Astrocyte (in vitro differentiated cells and primary cell): Measurements from ENCODE around the gene ZSCAN23. TPM values are rescaled to one million over a fixed set of nuclear protein-coding genes. Genes with fewer than 3 reads are reported as not detected.

Source experiments
- DNase-seq: peaks from one replicate; pipeline ENCODE4 v3.0.0-alpha.2; 2010; ENCODE audit warnings: low read depth
- FAIRE-seq: peaks from 2 replicates; lab custom pipeline; 2011; peaks lifted over from hg19 to GRCh38; lab: Jason Lieb, UNC
- H2AFZ ChIP-seq: 2 replicates; pipeline ENCODE4 v1.6.0; 2012; ENCODE audit warnings: low read depth, low read length, inconsistent platforms
- H3K27ac ChIP-seq: 2 replicates; pipeline ENCODE4 v1.5.1; 2011; ENCODE audit warnings: low read depth, low read length, inconsistent platforms
- H3K27me3 ChIP-seq: 2 replicates; pipeline ENCODE4 v1.6.0; 2011; ENCODE audit warnings: low read length, inconsistent platforms; ENCODE audit not compliant: insufficient read depth
- H3K36me3 ChIP-seq: 2 replicates; pipeline ENCODE4 v1.5.1; 2011; ENCODE audit warnings: low read length, inconsistent platforms; ENCODE audit not compliant: insufficient read depth
- H3K4me1 ChIP-seq: 2 replicates; pipeline ENCODE4 v1.5.1; 2011; ENCODE audit warnings: low read length, inconsistent platforms; ENCODE audit not compliant: insufficient read depth
- H3K4me2 ChIP-seq: 2 replicates; pipeline ENCODE4 v1.6.0; 2012; ENCODE audit warnings: low read length, inconsistent platforms
- H3K4me3 ChIP-seq: 2 replicates; pipeline ENCODE4 v1.5.1; 2011; ENCODE audit warnings: low read depth, mild to moderate bottlenecking, low read length, inconsistent platforms; ENCODE audit not compliant: insufficient read depth
- H3K79me2 ChIP-seq: 2 replicates; pipeline ENCODE4 v1.6.0; 2012; ENCODE audit warnings: mild to moderate bottlenecking, low read length, inconsistent platforms; ENCODE audit not compliant: insufficient read depth
- H3K9ac ChIP-seq: 2 replicates; pipeline ENCODE4 v1.6.0; 2012; ENCODE audit warnings: mild to moderate bottlenecking, low read length, inconsistent platforms
- H3K9me3 ChIP-seq: 2 replicates; pipeline ENCODE4 v1.5.1; 2012; ENCODE audit warnings: low read depth, mild to moderate bottlenecking, low read length, inconsistent platforms; ENCODE audit not compliant: insufficient read depth
- H4K20me1 ChIP-seq: 2 replicates; pipeline ENCODE4 v1.6.0; 2012; ENCODE audit warnings: low read length, inconsistent platforms; ENCODE audit not compliant: insufficient read depth
- H3K27ac Mint-ChIP-seq: one replicate; pipeline ENCODE4 v1.8.0; 2021; ENCODE audit warnings: mild to moderate bottlenecking, mixed read lengths; ENCODE audit not compliant: unreplicated experiment
- H3K27me3 Mint-ChIP-seq: one replicate; pipeline ENCODE4 v1.8.0; 2021; ENCODE audit warnings: low read depth, mixed read lengths; ENCODE audit not compliant: unreplicated experiment
- H3K36me3 Mint-ChIP-seq: one replicate; pipeline ENCODE4 v1.8.0; 2021; ENCODE audit warnings: low read depth, mixed read lengths; ENCODE audit not compliant: unreplicated experiment
- H3K4me1 Mint-ChIP-seq: one replicate; pipeline ENCODE4 v1.8.0; 2021; ENCODE audit warnings: low read depth, mixed read lengths; ENCODE audit not compliant: unreplicated experiment
- H3K4me3 Mint-ChIP-seq: one replicate; pipeline ENCODE4 v1.8.0; 2021; ENCODE audit warnings: mild to moderate bottlenecking, moderate library complexity, mixed read lengths; ENCODE audit not compliant: unreplicated experiment
- H3K9me3 Mint-ChIP-seq: one replicate; pipeline ENCODE4 v1.8.0; 2021; ENCODE audit warnings: mild to moderate bottlenecking, mixed read lengths; ENCODE audit not compliant: unreplicated experiment
- EZH2 ChIP-seq: IDR thresholded peaks from 2 replicates; pipeline ENCODE4 v1.6.1; 2012; ENCODE audit warnings: mild to moderate bottlenecking, low read length, inconsistent platforms; ENCODE audit not compliant: insufficient read depth
- total RNA-seq: library from RNA; stranded (reverse); gene quantifications from 2 replicates; pipeline ENCODE4 v1.2.1, GENCODE V29; 2021
- TF ChIP-seq, protein P1 (sequence below): IDR thresholded peaks from 2 replicates; pipeline ENCODE4 v1.5.1; 2011; ENCODE audit warnings: low read depth, mild to moderate bottlenecking, inconsistent platforms, low read length, moderate library complexity; ENCODE audit not compliant: insufficient read depth

The ZSCAN23 gene
- total RNA-seq, 1 donor from 2014 or later: 4.8 TPM

- Histone ChIP-seq H3K4me2 (peak overlapping the region; percentile 90), H3K27me3 (no peaks in the 10 kb centered on the region), H3K36me3 (no peaks in the 10 kb centered on the region), H3K9me3 (no peaks in the 10 kb centered on the region), H3K4me3 (peak overlapping the region; percentile 68), H3K79me2 (no peaks in the 10 kb centered on the region), H3K4me1 (peaks cover 5% of the 10 kb centered on the region), H2AFZ (peak overlapping the region; percentile 96), H3K27ac (peak overlapping the region; percentile 2), H3K9ac (peak overlapping the region; percentile 72), H4K20me1 (no peaks in the 10 kb centered on the region)
- peak overlapping the region; percentile 84 for H3K4me3 Mint-ChIP-seq
- H3K9me3 Mint-ChIP-seq: no peaks in the 10 kb centered on the region
- DNase-seq (no peak), FAIRE-seq (no peak)
- H3K27me3 Mint-ChIP-seq: peaks cover 2% of the 10 kb centered on the region
- peaks cover 13% of the 10 kb centered on the region for H3K4me1 Mint-ChIP-seq
- H3K36me3 Mint-ChIP-seq: no peaks in the 10 kb centered on the region
- peak overlapping the region; percentile 87 for H3K27ac Mint-ChIP-seq
- TF ChIP-seq, protein P1, sequence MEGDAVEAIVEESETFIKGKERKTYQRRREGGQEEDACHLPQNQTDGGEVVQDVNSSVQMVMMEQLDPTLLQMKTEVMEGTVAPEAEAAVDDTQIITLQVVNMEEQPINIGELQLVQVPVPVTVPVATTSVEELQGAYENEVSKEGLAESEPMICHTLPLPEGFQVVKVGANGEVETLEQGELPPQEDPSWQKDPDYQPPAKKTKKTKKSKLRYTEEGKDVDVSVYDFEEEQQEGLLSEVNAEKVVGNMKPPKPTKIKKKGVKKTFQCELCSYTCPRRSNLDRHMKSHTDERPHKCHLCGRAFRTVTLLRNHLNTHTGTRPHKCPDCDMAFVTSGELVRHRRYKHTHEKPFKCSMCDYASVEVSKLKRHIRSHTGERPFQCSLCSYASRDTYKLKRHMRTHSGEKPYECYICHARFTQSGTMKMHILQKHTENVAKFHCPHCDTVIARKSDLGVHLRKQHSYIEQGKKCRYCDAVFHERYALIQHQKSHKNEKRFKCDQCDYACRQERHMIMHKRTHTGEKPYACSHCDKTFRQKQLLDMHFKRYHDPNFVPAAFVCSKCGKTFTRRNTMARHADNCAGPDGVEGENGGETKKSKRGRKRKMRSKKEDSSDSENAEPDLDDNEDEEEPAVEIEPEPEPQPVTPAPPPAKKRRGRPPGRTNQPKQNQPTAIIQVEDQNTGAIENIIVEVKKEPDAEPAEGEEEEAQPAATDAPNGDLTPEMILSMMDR: no peak
- TF ChIP-seq EZH2: no peak
Observed at GRCh38 chr6:28490205-28490890, 47.1 kb upstream of the ZSCAN23 start.

DNA sequence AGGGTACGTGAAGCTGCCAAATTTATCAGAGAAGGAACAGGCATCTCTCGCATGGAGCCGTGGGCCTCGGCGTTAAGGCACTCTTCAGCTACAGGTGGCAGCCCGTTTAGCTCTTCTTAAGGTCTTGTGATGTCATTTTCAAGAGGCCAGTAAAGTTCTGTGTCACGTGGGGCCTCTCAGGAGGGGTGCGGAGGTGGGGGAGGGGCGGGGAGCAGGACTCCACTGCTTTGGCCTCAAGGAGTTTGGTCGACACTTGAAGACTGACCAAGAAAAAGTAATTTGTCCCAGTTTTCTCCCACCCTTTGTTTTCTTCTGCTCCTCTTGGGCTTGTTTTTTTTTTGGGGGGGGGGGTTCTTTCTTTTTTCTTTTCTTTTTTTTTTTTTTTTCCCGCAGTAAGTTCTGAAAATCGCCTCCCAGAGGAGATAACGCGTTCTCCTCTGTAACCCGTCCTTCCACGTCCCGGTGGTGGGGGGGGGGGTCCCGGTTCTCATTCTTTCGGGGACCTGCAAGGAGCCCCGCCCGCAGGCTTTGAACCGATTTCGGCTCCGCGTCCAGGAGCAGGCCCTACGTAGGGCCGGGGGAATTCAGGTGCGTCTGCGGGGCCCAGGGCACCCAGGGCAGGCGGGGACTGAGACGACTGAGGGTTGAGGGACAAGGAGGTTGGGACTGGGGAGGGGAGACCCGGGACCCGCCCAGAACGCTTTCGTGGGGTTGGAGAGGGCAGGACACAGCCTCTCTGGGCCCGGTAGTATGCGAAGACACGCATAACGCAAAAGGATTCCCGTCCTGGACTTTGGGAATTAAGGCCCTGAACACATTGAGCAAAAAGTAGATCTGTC lies 46.3 kb upstream of the ZSCAN23 start:
- Mint-ChIP-seq H3K4me1 (peaks cover 13% of the 10 kb centered on the region), H3K27ac (peak overlapping the region; percentile 87), H3K4me3 (peak overlapping the region; percentile 84), H3K27me3 (peaks cover 2% of the 10 kb centered on the region), H3K36me3 (no peaks in the 10 kb centered on the region), H3K9me3 (no peaks in the 10 kb centered on the region)
- Histone ChIP-seq H3K36me3 (no peaks in the 10 kb centered on the region), H3K4me3 (peak overlapping the region; percentile 68), H3K9ac (peak overlapping the region; percentile 72), H4K20me1 (no peaks in the 10 kb centered on the region), H3K79me2 (no peaks in the 10 kb centered on the region), H3K9me3 (no peaks in the 10 kb centered on the region), H2AFZ (peak overlapping the region; percentile 96), H3K27ac (peak overlapping the region; percentile 2), H3K4me1 (peaks cover 5% of the 10 kb centered on the region), H3K4me2 (peak overlapping the region; percentile 90), H3K27me3 (no peaks in the 10 kb centered on the region)
- TF ChIP-seq, protein P1: no peak
- TF ChIP-seq EZH2: no peak
- peak; percentile 67 for DNase-seq
- no peak for FAIRE-seq
